CD4-positive, alpha-beta T cell treated with Interleukin-21 for 1 hour (primary cell): ENCODE measurements around the gene ITPK1.

Experiments used
- DNase-seq: peaks from one replicate; pipeline ENCODE4 v3.0.0-alpha.2; 2020

The ITPK1 gene

DNA sequence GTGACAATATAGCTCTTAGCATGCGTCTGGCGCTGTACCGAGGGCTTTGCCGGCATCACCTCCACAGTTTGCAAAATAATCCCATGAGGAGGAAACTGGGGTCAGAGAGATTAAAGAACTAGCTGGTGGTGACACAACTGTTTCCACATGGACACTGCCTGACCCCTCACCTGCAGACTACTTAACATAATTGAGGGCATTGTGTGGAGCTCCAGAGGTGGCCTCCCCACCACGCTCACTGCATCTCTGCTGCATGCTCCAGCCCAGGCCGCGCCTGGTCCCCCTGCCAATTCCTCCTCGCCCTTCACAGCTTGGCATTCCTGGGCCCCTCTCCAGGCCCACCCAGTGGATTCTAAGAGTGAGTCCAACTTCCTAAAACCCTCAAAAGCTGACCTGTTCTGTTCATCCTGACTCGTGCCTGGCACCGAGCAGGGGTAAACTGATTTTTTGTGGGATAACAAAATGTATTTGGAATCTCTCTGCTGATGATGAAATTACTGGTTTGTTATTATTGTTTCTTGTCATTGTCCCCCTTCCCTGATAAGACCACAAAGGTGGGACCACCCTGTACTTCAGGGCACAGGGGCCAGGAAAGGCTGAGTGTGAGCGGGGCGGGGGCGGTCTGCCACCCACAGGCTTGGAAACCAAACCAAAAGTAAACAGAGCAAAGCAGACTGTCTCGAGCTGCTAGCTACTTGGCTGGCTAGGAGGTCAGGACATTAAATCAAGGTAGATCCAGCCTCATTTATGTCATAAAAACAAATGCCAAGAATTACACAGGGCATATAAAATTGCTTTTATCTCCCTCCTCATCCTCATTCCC, 152.2 kb downstream of the ITPK1 start:
- DNase-seq = no peak

DNA sequence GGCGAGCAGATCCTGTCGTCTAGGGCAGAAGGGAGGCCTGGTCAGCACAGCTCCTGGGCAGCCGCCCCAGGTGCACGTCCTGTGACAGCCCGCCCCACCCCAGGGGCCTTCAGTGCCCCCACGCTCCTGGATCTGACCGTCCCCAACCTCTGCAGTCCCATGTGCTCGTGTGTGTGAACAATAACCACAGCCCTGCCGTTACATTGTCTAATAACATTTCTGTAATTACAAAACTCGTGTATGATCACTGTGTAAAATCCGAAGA, 153.0 kb downstream of the ITPK1 start:
- DNase-seq = no peak

DNA sequence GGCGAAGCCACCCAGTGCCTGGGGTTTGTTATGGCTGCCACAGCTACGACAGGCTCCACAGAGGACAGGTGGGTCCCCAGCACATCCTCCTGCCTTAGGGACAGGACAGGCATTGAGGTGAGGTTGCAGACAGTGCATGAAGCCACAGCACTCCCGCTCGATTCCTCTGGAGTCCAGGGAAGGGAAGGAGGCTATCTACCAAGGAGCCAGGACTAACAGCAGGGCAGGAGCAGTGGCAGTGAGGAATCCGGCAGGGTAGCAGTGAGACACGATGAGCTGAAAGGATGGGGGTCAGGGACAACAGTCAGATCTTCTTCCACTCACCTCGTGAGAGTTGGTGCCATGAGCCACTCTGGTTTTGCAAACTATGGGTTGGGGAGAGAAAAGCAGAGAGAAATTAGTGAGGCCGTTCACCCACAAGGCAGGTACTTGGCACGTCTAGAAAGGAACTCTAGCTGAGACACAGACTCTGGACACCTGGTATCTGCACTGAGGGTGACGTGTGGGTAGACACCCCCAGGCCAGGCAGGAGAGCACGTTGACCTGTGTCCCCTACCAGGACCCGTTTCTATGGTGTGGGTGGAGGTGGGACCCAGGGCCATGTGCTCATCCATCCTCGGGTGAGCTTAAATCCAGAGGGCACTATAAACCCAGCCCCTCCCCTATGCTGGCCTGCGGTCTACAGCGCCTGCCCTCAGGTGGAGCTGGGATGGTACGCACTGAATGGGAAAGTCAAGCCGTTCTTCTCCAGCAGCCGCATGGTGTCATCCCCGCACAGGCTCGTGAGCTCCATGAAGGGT, 153.5 kb downstream of the ITPK1 start:
- no peak for DNase-seq

DNA sequence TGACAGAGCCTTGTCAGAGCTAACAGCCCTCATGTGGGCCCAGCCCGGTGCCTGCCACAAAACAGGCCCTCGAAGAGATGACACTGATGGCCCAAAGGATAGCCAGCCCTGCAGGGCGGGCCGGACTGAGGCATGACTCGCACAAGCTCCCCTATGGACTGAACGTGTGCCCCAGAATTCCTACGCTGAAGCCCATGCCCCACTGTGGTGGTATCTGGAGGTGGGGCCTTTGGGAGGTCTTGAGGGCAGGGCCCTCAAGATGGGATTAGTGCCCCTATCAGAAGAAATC, 154.2 kb downstream of the ITPK1 start:
- DNase-seq = no peak

DNA sequence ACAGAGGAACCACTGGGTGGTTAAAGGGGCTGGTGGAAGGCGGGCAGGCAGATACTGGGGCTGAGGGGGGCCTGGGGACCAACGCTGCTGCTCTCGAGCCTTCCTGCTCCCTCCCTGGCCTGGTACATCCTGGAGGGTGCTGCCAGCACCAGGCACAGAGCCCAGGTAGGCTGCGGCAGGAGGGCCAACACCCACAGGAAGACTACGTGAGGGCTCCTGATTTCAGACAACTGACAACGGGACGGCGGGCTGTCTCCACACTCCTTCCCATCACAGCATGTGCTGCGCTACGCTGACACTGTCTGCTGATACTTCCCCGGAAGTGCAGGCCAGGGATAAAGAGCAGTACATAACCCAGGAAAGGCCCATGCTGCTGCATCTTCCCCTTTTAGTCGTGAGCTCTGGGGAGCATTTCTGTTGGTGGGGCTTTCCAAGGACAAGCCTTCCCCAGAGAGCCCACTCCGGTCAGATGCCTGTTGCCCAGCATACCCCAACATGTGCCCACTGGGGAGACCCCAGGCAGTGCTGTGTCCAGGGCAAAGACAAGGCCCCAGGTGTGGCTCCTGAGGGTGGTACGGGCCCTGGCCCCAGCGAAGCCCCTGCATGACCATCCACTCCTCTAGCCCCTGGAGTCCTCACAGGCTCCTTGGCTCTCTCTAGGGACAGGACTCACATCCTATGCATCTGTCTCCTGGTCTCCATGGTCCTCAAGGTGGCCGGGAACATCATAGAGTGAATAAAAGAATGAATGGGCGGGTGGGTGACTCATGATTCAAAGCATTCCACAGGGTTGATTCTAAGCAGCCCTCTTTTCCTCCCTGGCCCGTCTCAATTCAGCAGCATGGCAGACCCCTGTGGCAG, 154.8 kb downstream of the ITPK1 start:
- no peak for DNase-seq

DNA sequence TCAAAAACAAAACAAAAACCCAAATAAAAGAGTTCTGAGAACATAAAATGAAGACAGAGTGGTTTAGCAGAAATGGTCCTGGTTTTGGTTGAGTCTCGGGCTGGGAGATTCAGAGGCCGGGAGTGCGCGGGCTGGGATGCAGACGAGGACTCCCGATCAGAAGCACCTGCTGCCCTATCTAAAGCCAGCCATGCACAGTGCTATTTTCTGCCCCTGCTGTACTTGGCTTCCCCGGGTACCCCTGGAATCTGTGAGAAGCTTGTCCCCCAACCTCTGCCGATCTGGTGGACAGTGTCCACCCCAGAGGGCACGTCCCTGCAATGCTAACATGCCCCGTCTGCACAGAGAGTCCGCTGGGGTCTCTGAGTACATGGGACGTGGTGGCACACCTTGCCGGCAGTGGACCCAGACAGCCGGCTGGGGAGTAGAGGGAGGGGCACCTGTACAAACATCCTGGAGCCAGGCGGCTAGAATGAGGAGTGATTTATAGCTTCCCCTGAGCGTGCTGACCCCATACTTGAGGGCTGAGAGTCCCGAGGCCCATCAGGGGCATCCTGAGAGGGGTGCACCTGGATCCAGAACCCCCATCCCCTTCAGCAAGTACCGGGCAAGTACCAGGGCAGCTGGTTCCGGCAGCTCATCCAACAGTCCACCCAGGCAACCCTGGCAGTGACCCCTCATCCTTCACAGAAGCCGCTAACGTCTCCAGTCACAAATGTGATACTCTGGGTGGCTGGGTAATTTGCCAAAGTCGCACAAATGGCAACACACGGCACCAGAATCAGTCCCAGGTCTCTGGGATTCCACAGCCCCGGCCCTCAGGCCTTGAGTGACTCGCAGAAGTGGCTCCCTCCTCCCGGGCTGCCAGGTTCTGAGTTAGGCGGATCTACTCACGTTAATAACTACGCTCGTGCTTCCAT, 155.7 kb downstream of the ITPK1 start:
- no peak for DNase-seq

DNA sequence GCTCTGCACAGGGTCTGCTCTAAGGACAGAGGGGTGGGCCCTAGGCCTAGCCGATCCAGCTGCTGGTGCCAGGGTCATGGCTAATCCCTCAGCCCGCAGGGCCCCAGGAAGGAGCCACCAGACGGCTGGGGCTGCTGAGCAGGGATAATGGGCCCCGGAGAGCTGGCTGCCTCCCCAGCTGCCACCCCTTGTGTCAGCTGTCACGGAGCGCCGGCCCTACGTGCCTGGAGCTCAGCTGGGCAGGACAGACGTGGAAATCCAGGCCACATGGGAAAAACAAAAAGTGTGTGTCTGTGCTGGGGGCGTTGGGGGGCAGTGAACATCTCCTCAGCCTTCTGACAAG, 156.6 kb downstream of the ITPK1 start:
- no peak for DNase-seq

DNA sequence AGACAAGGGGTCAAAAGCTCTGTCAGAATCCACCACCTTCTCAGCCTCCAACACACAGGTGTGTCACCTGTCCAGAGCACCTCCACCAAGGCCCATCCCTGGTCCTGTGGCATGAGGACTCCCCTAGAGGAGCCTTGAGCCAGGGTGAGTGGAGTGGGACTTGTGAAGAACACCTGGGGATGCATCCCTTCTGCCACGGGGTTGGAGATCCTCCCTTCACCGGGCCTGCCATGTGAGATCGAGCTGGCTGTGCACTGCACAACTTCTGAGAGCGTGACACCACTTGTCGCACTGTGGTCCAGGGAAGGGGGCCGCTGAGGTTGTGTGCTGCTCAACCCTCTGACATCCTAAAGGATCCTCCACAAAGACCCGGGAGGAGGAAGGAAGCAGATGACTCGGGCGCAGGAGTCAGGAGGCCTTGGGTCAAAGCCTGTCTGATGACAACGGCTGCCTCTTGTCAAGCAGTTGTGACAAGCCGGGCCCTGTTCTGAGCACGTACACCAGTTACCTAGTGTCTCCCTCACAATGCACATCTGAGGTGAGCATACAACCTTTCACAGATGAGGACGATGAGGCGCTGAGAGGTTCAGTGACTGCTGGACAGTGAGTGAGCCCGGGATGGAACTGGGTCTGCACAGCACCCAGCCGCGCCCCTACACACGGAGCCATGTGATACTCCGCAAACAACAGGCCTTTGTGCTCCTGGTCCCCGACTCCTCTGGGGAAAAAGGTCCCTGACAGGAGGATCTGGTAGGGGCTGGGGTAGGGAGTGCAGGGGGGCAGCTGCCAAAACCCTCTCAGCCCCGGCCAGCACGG, 157.1 kb downstream of the ITPK1 start:
- DNase-seq = no peak

DNA sequence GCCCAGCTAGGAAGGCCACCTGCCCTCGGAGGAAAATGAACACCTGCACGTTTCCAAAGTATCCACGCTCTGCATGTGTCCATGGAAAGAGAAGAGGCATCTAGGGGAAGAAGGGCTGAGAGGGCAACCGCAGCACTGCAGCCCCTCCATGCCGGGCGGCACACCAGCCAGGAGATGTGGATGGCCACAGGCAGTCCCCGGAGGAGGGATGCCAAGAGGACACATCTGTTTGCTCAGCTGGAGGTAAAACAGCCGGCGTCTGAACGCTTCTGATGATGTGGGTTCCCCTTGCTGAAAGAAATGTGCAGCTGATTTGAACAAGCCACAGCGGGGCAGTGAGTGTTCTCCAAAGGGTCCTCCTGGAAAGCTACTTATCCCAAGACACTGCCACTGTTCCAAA, 158.8 kb downstream of the ITPK1 start:
- no peak for DNase-seq

DNA sequence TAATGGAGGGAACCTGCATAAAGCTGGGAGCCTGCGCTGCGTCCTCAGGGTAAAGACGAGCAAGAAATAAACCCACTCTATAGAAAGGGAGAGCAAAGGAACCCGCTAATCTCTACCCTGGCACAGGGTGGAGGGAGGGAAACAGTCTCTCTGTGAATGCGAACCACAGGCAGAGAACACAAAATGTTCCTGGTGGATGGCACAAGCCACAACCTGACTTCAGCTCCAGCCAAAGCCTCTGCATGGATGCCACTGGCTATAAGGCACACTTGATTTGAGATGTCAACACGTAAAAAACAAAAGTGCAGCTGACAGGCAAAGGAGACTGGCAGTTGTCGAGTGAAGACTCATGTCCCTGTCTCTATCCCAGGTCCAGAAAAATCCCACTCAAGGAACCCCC, 160.3 kb downstream of the ITPK1 start:
- no peak for DNase-seq

DNA sequence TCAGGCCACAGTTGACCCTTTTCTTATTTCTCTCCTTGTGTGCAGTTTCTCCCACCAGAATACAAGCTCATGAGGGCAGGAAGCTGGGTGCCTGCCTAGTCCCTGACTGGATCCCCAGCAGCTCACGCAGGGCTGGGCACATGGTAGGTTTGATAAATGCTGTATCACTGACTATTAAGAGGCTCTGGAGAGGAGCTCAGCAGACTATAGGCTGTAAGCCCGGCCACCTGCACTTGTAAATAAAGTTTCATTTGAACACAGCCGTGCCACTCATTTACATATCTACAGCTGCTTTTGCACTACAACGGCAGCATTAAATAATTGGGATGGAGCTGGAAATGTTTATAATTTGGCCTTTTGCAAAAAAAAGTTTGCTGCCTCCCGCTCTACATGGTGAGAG, 160.8 kb downstream of the ITPK1 start:
- no peak for DNase-seq

DNA sequence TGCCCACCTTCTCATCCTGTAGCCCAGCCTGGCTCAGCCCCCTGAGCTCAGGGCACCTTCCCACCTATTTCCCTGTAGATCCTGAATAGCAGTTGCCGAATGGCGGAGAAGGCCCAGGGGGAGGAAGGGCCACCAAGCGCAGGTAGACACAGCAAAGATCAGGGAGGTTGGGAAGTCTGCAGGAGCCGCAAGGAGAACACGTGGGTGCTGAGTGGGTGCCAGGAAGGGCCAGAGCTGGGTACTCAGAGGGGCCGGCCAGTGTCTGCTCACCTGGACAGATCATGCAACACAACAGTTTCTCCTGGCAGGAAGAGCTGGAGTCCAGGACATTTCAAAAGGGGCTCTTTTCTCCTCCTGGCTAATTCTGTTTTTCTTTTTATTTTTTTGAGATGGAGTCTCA, 162.2 kb downstream of the ITPK1 start:
- no peak for DNase-seq

DNA sequence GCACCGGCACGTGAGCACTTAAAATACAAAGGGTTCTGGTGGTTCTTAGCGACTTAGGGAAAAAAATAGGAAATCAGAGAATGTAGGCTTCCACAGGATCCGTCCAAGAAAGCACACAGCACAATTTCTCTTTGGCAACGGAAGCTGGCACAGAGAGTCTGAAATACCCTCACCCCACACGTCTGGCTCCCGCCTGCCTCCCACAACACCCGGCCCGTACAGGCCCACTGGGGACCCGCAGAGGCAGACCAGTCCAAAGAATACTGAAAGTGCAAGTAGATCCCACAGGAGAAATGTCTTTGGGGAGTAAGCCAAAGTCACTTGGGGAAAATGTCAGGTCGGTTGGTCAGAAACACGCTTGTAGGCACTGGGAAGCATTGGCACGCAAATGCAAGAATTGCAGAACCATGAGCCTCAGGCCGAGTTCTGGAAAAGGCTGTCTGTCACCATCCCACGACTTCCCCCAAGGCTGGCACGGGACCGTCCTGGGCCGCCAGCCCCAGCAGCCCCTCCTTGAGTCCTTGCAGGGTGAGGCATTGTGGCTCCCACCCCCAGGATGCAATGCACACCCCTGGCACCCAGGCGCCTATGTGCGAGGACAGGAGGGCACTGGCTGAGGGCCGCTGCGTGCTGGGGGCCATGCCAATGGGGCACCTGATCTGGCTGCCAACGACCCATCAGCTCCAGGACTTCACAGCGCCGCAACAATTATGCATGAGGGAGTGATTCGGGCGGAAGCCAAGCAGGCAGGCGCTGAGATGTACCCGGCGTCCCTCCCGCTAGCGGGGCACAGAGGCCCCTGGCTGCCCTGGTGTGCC, 163.0 kb downstream of the ITPK1 start:
- no peak for DNase-seq

DNA sequence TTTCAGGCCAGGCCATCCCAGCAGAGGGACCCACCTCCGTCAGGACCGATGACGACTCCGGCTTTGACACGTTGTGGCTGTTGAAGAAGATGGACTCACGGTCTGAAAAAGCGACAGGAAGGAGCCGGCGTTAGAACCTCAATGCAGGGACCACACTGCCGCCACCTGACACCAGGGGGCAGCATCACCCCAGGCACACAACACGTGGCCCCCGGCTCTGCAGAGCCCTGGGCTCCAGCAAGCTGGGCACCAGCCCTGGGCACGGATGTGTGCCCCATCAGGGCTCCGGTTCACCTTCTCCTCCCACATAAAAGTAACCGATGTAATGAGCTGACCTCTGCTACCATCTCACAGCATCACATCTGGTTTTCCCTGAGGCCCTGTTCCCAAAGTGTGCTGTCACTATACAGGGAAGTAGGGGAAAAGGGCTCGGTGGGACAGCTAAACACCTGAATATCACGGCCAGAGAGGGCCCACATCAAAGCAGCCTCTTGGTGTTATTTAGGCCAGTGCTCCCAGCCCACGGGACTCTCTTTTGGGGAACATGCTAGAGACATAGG, 163.7 kb downstream of the ITPK1 start:
- peak; percentile 76 for DNase-seq

DNA sequence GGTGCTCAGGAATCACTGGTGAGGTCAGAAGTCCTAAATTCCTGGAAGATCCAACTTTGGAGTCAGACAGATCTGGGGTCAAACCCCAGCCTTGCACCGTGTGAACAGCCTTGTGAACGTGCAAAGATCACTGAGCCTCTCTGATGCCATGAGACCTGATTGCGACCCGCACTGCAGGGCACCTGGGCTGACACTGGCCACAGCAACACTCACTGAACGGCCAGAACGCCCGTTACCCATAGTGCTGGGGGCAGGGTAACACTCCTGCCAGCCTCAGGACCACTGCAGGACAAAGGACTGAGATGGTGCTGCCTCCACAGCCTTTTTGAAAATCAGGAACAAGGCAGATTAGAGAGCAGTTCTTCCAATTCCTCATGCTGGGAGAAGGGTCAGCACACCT, 164.5 kb downstream of the ITPK1 start:
- DNase-seq = no peak

DNA sequence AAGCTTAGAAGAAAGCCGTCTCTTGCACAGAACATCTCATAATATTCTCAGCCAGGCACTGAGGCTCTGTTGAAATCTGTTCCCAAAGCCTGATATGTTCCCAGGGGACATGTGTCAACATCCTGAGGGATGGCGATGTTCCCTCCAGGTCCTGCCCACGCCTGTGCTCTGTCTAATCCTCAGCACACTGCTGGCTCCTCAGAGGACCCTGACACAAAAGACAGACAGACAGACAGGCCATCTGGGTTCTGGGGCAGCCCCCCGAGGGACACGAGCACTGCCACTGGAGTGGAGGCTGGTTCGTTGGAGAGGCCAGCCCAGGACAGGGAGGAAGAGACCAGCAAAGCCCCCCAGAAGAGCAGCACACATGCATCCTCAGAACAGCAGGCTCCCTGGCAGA, 165.0 kb downstream of the ITPK1 start:
- no peak for DNase-seq

DNA sequence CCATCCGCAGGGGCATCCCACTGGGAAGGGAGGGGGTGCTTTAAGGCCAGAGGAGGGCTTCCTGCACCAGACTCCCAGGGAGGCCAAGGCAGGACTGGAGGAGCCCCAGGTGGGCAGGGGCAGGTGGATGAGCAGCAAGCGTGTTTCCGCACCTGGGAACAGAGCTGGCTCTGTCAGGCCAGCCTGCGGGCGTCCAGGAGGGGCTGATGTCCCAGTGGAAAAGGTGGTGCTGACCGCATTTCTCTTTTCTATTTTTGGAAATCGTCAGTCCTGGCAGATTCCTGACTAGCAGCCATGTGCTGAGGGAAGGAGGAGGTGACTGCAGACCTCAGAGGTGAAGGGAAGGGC, 165.6 kb downstream of the ITPK1 start:
- no peak for DNase-seq

DNA sequence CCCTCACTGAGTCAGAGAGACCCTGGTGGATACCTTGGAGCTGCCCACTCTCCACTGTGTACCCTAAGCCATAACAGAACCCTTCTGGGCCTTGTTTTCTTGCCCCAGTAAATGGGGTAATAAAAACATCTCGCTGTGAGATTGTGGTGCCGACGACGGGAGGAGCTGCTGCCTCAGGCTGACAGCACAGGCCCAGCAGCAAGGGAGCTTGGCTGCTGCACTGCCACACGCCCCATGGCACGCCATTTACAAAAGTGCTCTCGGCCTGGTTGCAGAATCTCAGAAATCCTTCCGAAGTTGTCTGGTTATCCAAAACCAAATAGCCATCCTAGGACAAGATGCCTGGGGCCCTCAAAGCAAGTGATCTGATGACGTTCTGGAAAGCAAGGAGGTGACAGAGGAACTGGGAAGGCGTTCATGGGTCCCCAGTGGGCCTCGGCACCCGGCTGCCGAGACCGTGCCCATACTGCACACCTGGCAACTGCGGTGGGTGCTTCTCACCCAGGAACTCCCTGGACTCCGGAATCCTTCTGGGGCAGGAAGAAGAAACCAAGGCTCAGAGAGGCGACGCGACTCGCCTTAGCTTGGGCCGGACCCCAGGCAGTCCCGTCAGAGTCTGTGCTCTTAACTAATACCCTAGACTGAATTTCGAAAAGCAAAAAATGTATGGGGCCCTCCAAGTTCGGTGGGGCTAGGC, 166.1 kb downstream of the ITPK1 start:
- DNase-seq = no peak

DNA sequence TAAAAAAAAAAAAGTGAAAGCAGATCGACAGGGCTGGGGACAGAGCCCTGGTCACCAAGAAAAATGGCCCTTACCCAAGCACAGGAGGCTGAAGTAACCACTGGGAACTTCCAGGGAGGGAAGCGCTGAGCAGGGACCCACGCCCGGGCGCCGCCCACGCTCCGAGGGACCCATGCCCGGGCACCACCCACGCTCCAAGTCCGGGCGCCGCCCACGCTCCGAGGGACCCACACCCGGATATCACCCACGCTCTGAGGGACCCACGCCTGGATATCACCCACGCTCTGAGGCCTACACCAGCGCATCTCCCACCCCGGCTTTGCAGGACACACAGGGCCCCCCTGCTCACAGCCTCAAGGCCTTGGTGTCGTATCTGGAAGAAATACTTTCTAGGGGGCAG, 167.1 kb downstream of the ITPK1 start:
- DNase-seq = no peak

DNA sequence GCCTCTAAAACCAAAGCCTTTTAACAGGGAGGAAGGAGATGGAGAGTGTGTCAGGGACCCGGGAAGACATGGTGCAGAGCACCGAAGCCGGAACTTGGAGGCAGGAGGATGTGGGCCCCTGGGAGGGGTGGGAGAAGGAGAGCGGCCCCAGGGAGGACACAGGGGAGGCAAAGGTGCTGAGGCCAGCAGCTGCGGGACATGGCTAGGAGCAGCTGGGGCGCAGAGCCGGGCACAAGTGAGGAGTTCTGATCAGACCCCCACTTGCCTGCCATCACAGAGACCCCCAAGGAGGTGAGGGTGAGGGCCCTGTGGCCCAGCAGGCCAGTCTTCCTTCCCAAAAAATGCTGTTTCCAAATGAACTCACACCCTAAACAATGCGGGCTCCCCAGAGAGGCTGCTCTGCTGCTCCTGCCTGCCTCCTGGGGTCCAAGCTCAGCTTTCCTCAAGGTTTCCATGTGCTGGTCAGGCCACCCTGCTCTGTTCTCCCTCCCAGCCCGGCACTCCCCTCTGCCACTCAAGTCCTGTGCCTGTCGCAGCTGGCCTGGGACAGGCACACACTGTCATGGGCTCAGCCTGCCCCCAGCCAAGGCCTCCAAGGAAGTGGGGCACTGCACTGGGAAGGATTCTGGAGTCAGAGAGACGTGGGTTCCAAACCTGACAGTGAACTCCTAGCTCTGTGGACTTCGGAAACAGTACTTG, 168.7 kb downstream of the ITPK1 start:
- no peak for DNase-seq
